H1 (cell line): ENCODE measurements around the gene ATG9B. TPM values are rescaled to one million over a fixed set of nuclear protein-coding genes. Genes with fewer than 3 reads are reported as not detected.

ENCODE experiments used
- CTCF ChIA-PET: fragments of 300-600 bp; sonication (Branson Sonifier 250); formaldehyde crosslinking; loops from one replicate; lab custom pipeline; 2021; ENCODE audit not compliant: partially characterized antibody; lab: Charles Lee
- POLR2A ChIA-PET: fragments of 300-600 bp; sonication (Branson Sonifier 250); formaldehyde crosslinking; loops from one replicate; lab custom pipeline; 2021; ENCODE audit warnings: inconsistent platforms; ENCODE audit not compliant: partially characterized antibody; lab: Charles Lee
- DNase-seq, 2 experiments: peaks; one replicate each; pipeline versions ENCODE4 v3.0.0 to v3.0.0-alpha.2; 2010 to 2022; ENCODE audit warnings: low spot score in 2 of 2, low read depth in 1 of 2, mixed read lengths in 1 of 2
- FAIRE-seq: peaks from 2 replicates; lab custom pipeline; 2011; peaks lifted over from hg19 to GRCh38; lab: Jason Lieb, UNC
- H2AFZ ChIP-seq: 2 replicates; pipeline ENCODE4 v1.8.1; 2012; ENCODE audit warnings: low read length, inconsistent platforms
- H2AK5ac ChIP-seq: 2 replicates; pipeline ENCODE4 v1.6.1; 2013; ENCODE audit warnings: low read depth, low read length
- H2BK120ac ChIP-seq: replicated peaks from 2 replicates; pipeline ENCODE3; 2013; ENCODE audit warnings: low read depth, low read length, inconsistent platforms
- H2BK12ac ChIP-seq: 2 replicates; pipeline ENCODE4 v1.6.1; 2013; ENCODE audit warnings: low read depth, low read length
- H2BK15ac ChIP-seq: 2 replicates; pipeline ENCODE4 v1.6.1; 2013; ENCODE audit warnings: low read length
- H2BK20ac ChIP-seq: 2 replicates; pipeline ENCODE4 v1.6.1; 2013; ENCODE audit warnings: low read length
- H2BK5ac ChIP-seq: 2 replicates; pipeline ENCODE4 v1.6.1; 2013; ENCODE audit warnings: low read depth, low read length
- H3K14ac ChIP-seq: 2 replicates; pipeline ENCODE4 v1.6.1; 2013; ENCODE audit warnings: inconsistent platforms; ENCODE audit not compliant: insufficient read length
- H3K18ac ChIP-seq: 2 replicates; pipeline ENCODE4 v1.6.1; 2013; ENCODE audit warnings: low read length; ENCODE audit errors: extremely low read depth
- H3K23ac ChIP-seq: 2 replicates; pipeline ENCODE4 v1.6.1; 2013; ENCODE audit warnings: inconsistent platforms; ENCODE audit not compliant: insufficient read length
- H3K23me2 ChIP-seq: 2 replicates; pipeline ENCODE4 v1.6.1; 2013; ENCODE audit warnings: low read depth, low read length
- H3K27ac ChIP-seq: 2 replicates; pipeline ENCODE4 v1.6.1; 2011; ENCODE audit warnings: low read depth, low read length, inconsistent platforms
- H3K27me3 ChIP-seq, 4 experiments: replicated peaks in 1 of 4; 1 replicate in 1 of 4; 2 replicates in 3 of 4; pipeline versions ENCODE4 v1.6.1 to v1.8.1; 2011 to 2013; ENCODE audit warnings: low read length in 3 of 4, mild to moderate bottlenecking in 3 of 4, inconsistent platforms in 2 of 4, mixed read lengths in 2 of 4, moderate library complexity in 1 of 4; ENCODE audit not compliant: control insufficient read depth in 3 of 4, insufficient read depth in 3 of 4; ENCODE audit errors: extremely low read depth in 1 of 4
- H3K36me3 ChIP-seq, 4 experiments: 2 replicates each; pipeline versions ENCODE4 v1.6.1 to v1.8.1; 2011 to 2013; ENCODE audit warnings: mild to moderate bottlenecking in 4 of 4, low read length in 3 of 4, moderate library complexity in 2 of 4, control low read depth in 1 of 4, inconsistent platforms in 1 of 4; ENCODE audit not compliant: insufficient read depth in 4 of 4, control insufficient read depth in 2 of 4
- H3K4ac ChIP-seq: replicated peaks from 2 replicates; pipeline ENCODE3; 2013; ENCODE audit warnings: low read length, low read depth, mixed read lengths, inconsistent platforms; ENCODE audit not compliant: insufficient read length
- H3K4me1 ChIP-seq, 4 experiments: replicated peaks in 1 of 4; 1 replicate in 1 of 4; 2 replicates in 3 of 4; pipeline versions ENCODE4 v1.6.1 to v1.8.1; 2011 to 2013; ENCODE audit warnings: low read length in 3 of 4, inconsistent platforms in 2 of 4, mixed read lengths in 1 of 4; ENCODE audit not compliant: insufficient read depth in 4 of 4, control insufficient read depth in 3 of 4
- H3K4me2 ChIP-seq, 2 experiments: 2 replicates each; pipeline versions ENCODE4 v1.6.1 to v1.8.1; 2011 to 2013; ENCODE audit warnings: low read depth in 2 of 2, low read length in 2 of 2, control low read depth in 1 of 2, inconsistent platforms in 1 of 2, mild to moderate bottlenecking in 1 of 2; ENCODE audit not compliant: insufficient read depth in 1 of 2
- H3K4me3 ChIP-seq, 4 experiments: fragments of 200-600, 300-600 bp in 1 of 4; sonication (generic), shearing (Covaris generic), sonication (Bioruptor Twin) in 1 of 4; 2 replicates each; pipeline versions ENCODE4 v1.5.1 to v1.8.1; 2011 to 2016; ENCODE audit warnings: low read length in 4 of 4, low read depth in 3 of 4, control low read depth in 2 of 4, inconsistent platforms in 2 of 4, mild to moderate bottlenecking in 2 of 4, mixed read lengths in 1 of 4, moderate library complexity in 1 of 4; ENCODE audit not compliant: insufficient read depth in 2 of 4; ENCODE audit errors: extremely low read depth in 1 of 4
- H3K56ac ChIP-seq: replicated peaks from 2 replicates; pipeline ENCODE3; 2013; ENCODE audit warnings: low read depth, mild to moderate bottlenecking, mixed read lengths, low read length, inconsistent platforms; ENCODE audit not compliant: insufficient read length
- H3K79me1 ChIP-seq: 2 replicates; pipeline ENCODE4 v1.6.1; 2013; ENCODE audit warnings: low read depth, low read length, control low read depth
- H3K79me2 ChIP-seq, 2 experiments: 2 replicates each; pipeline versions ENCODE4 v1.6.1 to v1.8.1; 2012 to 2013; ENCODE audit warnings: low read length in 2 of 2, mild to moderate bottlenecking in 2 of 2, inconsistent platforms in 1 of 2; ENCODE audit not compliant: insufficient read depth in 2 of 2, control insufficient read depth in 1 of 2
- H3K9ac ChIP-seq, 4 experiments: replicated peaks in 1 of 4; 1 replicate in 1 of 4; 2 replicates in 3 of 4; pipeline versions ENCODE4 v1.6.1 to v1.8.1; 2011 to 2013; ENCODE audit warnings: low read depth in 3 of 4, low read length in 3 of 4, control low read depth in 2 of 4, mild to moderate bottlenecking in 2 of 4, moderate library complexity in 2 of 4, inconsistent platforms in 1 of 4; ENCODE audit errors: extremely low read depth in 1 of 4
- H3K9me3 ChIP-seq, 2 experiments: 2 replicates each; pipeline versions ENCODE4 v1.6.1 to v1.8.1; 2012 to 2013; ENCODE audit warnings: mild to moderate bottlenecking in 2 of 2, moderate library complexity in 2 of 2, control low read depth in 1 of 2, inconsistent platforms in 1 of 2, low read depth in 1 of 2, low read length in 1 of 2, mixed read lengths in 1 of 2; ENCODE audit not compliant: insufficient read depth in 2 of 2
- H4K20me1 ChIP-seq, 2 experiments: replicated peaks in 1 of 2; 2 replicates each; pipeline versions ENCODE3 to v1.8.1; 2011 to 2013; ENCODE audit warnings: inconsistent platforms in 2 of 2, low read length in 2 of 2, mild to moderate bottlenecking in 1 of 2; ENCODE audit not compliant: insufficient read depth in 2 of 2, control insufficient read depth in 1 of 2
- H4K5ac ChIP-seq: 2 replicates; pipeline ENCODE4 v1.6.1; 2013; ENCODE audit warnings: low read length, low read depth, mixed read lengths, inconsistent platforms; ENCODE audit not compliant: insufficient read length
- H4K8ac ChIP-seq: 2 replicates; pipeline ENCODE4 v1.8.0; 2013; ENCODE audit warnings: mild to moderate bottlenecking, moderate library complexity, low read length, inconsistent platforms; ENCODE audit not compliant: insufficient read depth; ENCODE audit errors: extremely low read depth
- H4K91ac ChIP-seq: replicated peaks from 2 replicates; pipeline ENCODE3; 2013; ENCODE audit warnings: low read length, mixed read lengths, inconsistent platforms; ENCODE audit not compliant: insufficient read length
- CBX5 ChIP-seq: fragments of 300-800, 300-1000 bp; sonication (generic); IDR thresholded peaks from 2 replicates; pipeline ENCODE4 v1.7.1; 2016; ENCODE audit warnings: antibody characterized with exemption, low read length, low read depth
- CEBPB ChIP-seq: IDR thresholded peaks from 2 replicates; pipeline ENCODE4 v1.6.1; 2012; ENCODE audit warnings: low read depth, low read length
- KDM4A ChIP-seq: IDR thresholded peaks from one replicate; pipeline ENCODE4 v1.7.1; 2012; ENCODE audit warnings: low read depth, mild to moderate bottlenecking, moderate library complexity, low read length, inconsistent platforms; ENCODE audit not compliant: severe bottlenecking
- MAFK ChIP-seq: IDR thresholded peaks from 2 replicates; pipeline ENCODE4 v1.6.1; 2012; ENCODE audit warnings: low read depth, mild to moderate bottlenecking, improper control_type of control experiment, low read length
- RBBP5 ChIP-seq: IDR thresholded peaks from 2 replicates; pipeline ENCODE4 v1.7.1; 2012; ENCODE audit warnings: low read depth, mild to moderate bottlenecking, inconsistent platforms, low read length, moderate library complexity, borderline replicate concordance
- RNF2 ChIP-seq: fragments of 200-900, 300-1000 bp; sonication (generic); IDR thresholded peaks from 2 replicates; pipeline ENCODE4 v1.7.1; 2016; ENCODE audit warnings: borderline replicate concordance, low read depth, mild to moderate bottlenecking, antibody characterized with exemption, low read length; ENCODE audit not compliant: poor library complexity, severe bottlenecking; ENCODE audit errors: missing control alignments
- SP1 ChIP-seq: IDR thresholded peaks from 2 replicates; pipeline ENCODE4 v1.6.1; 2011; ENCODE audit warnings: low read depth, low read length
- SRF ChIP-seq: IDR thresholded peaks from 2 replicates; pipeline ENCODE4 v1.6.1; 2011; ENCODE audit warnings: mild to moderate bottlenecking, low read depth, low read length, moderate library complexity
- TAF7 ChIP-seq: optimal IDR thresholded peaks from 2 replicates; pipeline ENCODE3; 2011; ENCODE audit warnings: low read depth, mild to moderate bottlenecking, inconsistent platforms, low read length, moderate library complexity, borderline replicate concordance
- USF2 ChIP-seq: IDR thresholded peaks from 2 replicates; pipeline ENCODE4 v1.6.1; 2011; ENCODE audit warnings: low read length, improper control_type of control experiment
- WGBS, 2 experiments: shearing (Covaris generic) in 1 of 2; methylation state at CpG; one replicate each; pipeline versions ENCODE4 v1.1.6 to v1.1.7; 2013 to 2015; ENCODE audit warnings: low lambda C conversion rate in 2 of 2, mixed read lengths in 2 of 2, inconsistent platforms in 1 of 2, low coverage in 1 of 2, missing lambda C conversion rate in 1 of 2; ENCODE audit not compliant: insufficient replicate concordance in 2 of 2, insufficient coverage in 1 of 2, insufficient read length in 1 of 2; ENCODE audit errors: extremely low coverage in 1 of 2, missing lambda C conversion rate in 1 of 2; 5-methylcytosine and 5-hydroxymethylcytosine counted together
- polyA plus RNA-seq, 7 experiments: library from polyadenylated mRNA; depleted of rRNA in 3 of 7; stranded (reverse) in 5 of 7; unstranded in 2 of 7; fragments of >200 nt in 5 of 7; fragments of 200-250 nt in 2 of 7; gene quantifications; 1 replicate in 5 of 7; 2 replicates in 1 of 7; 4 replicates in 1 of 7; pipeline versions ENCODE4 v1.2.1 to v1.2.3, GENCODE V29; 2011 to 2013; ENCODE audit warnings: missing spikeins in 2 of 7, mixed read lengths in 2 of 7
- total RNA-seq: library from RNA; stranded (reverse); fragmentation: NEBNext Ultra II Directional; extraction: Animal tissue kit (Norgen Biotek cat#: 25700); gene quantifications from 2 replicates; pipeline ENCODE4 v1.2.1, GENCODE V29; 2021

Gene ATG9B
- total and polyA plus RNA-seq, 2 of the 8 experiments (the other 6 are each of a cell fraction or from before 2014, with no cell fraction given) = 1.4 to 2.3 TPM

DNA sequence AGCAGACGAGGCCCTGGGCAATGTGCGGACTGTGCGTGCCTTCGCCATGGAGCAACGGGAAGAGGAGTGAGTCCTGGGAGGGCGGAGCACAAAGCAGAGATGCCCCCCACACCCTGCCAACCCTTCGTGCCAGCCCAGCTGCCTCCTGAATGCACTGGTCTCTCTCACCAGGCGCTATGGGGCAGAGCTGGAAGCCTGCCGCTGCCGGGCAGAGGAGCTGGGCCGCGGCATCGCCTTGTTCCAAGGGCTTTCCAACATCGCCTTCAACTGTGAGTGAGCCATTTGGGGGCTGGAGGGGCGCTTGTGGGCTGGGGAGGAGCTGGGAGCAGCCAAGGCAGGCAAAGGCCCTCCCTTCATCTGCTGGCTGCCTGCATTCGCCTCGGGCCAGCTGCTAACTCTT lies 11.6 kb upstream of the ATG9B start:
- H3K4ac ChIP-seq = no peak overlapping the region
- no peak for DNase-seq
- no peaks in the 10 kb centered on the region for H3K4me1 ChIP-seq
- no peak overlapping the region for H3K56ac ChIP-seq
- H3K36me3 ChIP-seq = peaks cover 0 to 2% (median 0%) of the 10 kb centered on the region in 4 experiments; a peak in 2 of 8 replicates
- FAIRE-seq = no peak
- H2BK15ac ChIP-seq = no peak overlapping the region
- no peak overlapping the region for H2BK5ac ChIP-seq
- H3K79me1 ChIP-seq = no peaks in the 10 kb centered on the region; the same call in 1 of the 2 replicates
- ChIA-PET CTCF (interaction anchor here (0.8 to 5.4 kb wide), 6 partner anchors 13 to 52 kb away, joined by 3 to 30 read pairs (median 4); partner anchors contain the start of gene CDK5), POLR2A (interaction anchor here (1.2 kb wide), 1 partner anchor 9 kb away, joined by 3 read pairs; no protein-coding TSS in a partner anchor)
- no peak overlapping the region for H4K8ac ChIP-seq
- H4K20me1 ChIP-seq = peaks cover 0 to 4% of the 10 kb centered on the region in 2 experiments
- H3K79me2 ChIP-seq = no peaks in the 10 kb centered on the region
- no peaks in the 10 kb centered on the region for H3K9me3 ChIP-seq
- H3K4me2 ChIP-seq = no peak overlapping the region
- no peak overlapping the region for H2AFZ ChIP-seq
- no peak overlapping the region for H3K4me3 ChIP-seq
- no peak overlapping the region for H3K18ac ChIP-seq
- no peak overlapping the region for H3K27ac ChIP-seq
- no peaks in the 10 kb centered on the region for H3K27me3 ChIP-seq
- no peak overlapping the region for H3K14ac ChIP-seq
- H2BK20ac ChIP-seq = no peak overlapping the region
- H2BK12ac ChIP-seq = no peak overlapping the region
- H4K5ac ChIP-seq = no peak overlapping the region
- no peak overlapping the region for H2BK120ac ChIP-seq
- no peak overlapping the region for H3K9ac ChIP-seq
- no peak overlapping the region for H3K23ac ChIP-seq
- WGBS, 2 experiments = 95% methylated on average over 17 of the region's 17 CpGs; no CpG with 5 or more reads in 1 of the 2 experiments
- TF ChIP-seq SRF (no peak), CBX5 (no peak), KDM4A (no peak), RBBP5 (no peak), RNF2 (no peak), SP1 (no peak), USF2 (no peak), CEBPB (no peak), MAFK (no peak), TAF7 (no peak)
- H2AK5ac ChIP-seq = no peak overlapping the region
- H4K91ac ChIP-seq = no peak overlapping the region
- no peaks in the 10 kb centered on the region for H3K23me2 ChIP-seq
